Endothelial cell of umbilical vein (primary cell): ENCODE measurements around the gene PARN. TPM values are rescaled to one million over a fixed set of nuclear protein-coding genes. Genes with fewer than 3 reads are reported as not detected.

Source experiments
- BruUV-seq: library from RNA; stranded (reverse); fragments of 400-500 nt; replicated peaks from 2 replicates; lab custom pipeline; 2021; lab: Mats Ljungman, UMichigan
- CTCF ChIA-PET: fragments of 300-600, 350-600 bp; sonication (Branson Sonifier 250); formaldehyde crosslinking; loops from one replicate; lab custom pipeline; 2021; ENCODE audit warnings: antibody characterized with exemption, inconsistent platforms; lab: Charles Lee
- POLR2A ChIA-PET: fragments of 300-600, 350-600 bp; sonication (Branson Sonifier 250); formaldehyde crosslinking; loops from one replicate; lab custom pipeline; 2021; ENCODE audit warnings: antibody characterized with exemption, inconsistent platforms; lab: Charles Lee
- DNase-seq: peaks from one replicate; pipeline ENCODE4 v3.0.0-alpha.2; 2011; ENCODE audit warnings: low read depth, low spot score
- FAIRE-seq: peaks from 2 replicates; lab custom pipeline; 2011; peaks lifted over from hg19 to GRCh38; lab: Jason Lieb, UNC
- H2AFZ ChIP-seq: 2 replicates; pipeline ENCODE4 v1.6.0; 2012; ENCODE audit warnings: low read depth, low read length, control low read depth, inconsistent platforms
- H3K27ac ChIP-seq: 2 replicates; pipeline ENCODE4 v1.5.1; 2011; ENCODE audit warnings: low read depth, mild to moderate bottlenecking, control low read depth, low read length, moderate library complexity; ENCODE audit not compliant: insufficient read depth
- H3K27me3 ChIP-seq, 2 experiments: 2 replicates each; pipeline versions ENCODE4 v1.6.0 to v1.6.1; 2011; ENCODE audit warnings: low read length in 2 of 2, mixed read lengths in 1 of 2; ENCODE audit not compliant: control insufficient read depth in 2 of 2, insufficient read depth in 2 of 2
- H3K36me3 ChIP-seq, 2 experiments: 2 replicates in 1 of 2; 3 replicates in 1 of 2; pipeline ENCODE4 v1.5.1; 2011; ENCODE audit warnings: low read length in 2 of 2, mild to moderate bottlenecking in 1 of 2, moderate library complexity in 1 of 2; ENCODE audit not compliant: control insufficient read depth in 2 of 2, insufficient read depth in 2 of 2; ENCODE audit errors: extremely low read depth in 1 of 2
- H3K4me1 ChIP-seq: 3 replicates; pipeline ENCODE4 v1.5.1; 2011; ENCODE audit warnings: mild to moderate bottlenecking, low read length; ENCODE audit not compliant: control insufficient read depth, insufficient read depth; ENCODE audit errors: extremely low read depth
- H3K4me2 ChIP-seq: 2 replicates; pipeline ENCODE4 v1.6.1; 2011; ENCODE audit warnings: low read length, control low read depth, mixed read lengths; ENCODE audit not compliant: insufficient read depth
- H3K4me3 ChIP-seq, 3 experiments: fragments of 200-600 bp in 1 of 3; sonication (generic), shearing (Covaris generic) in 1 of 3; replicated peaks in 1 of 3; 2 replicates each; pipeline ENCODE4 v1.5.1; 2011 to 2016; ENCODE audit warnings: control low read depth in 3 of 3, low read length in 3 of 3, mild to moderate bottlenecking in 2 of 3, inconsistent platforms in 1 of 3, low read depth in 1 of 3, moderate library complexity in 1 of 3; ENCODE audit not compliant: insufficient read depth in 1 of 3
- H3K79me2 ChIP-seq: 2 replicates; pipeline ENCODE4 v1.6.0; 2012; ENCODE audit warnings: low read length, inconsistent platforms; ENCODE audit not compliant: control insufficient read depth, insufficient read depth
- H3K9ac ChIP-seq: replicated peaks from 2 replicates; pipeline ENCODE3; 2011; ENCODE audit warnings: low read length, control low read depth; ENCODE audit not compliant: insufficient read depth; ENCODE audit errors: extremely low read depth
- H3K9me1 ChIP-seq: replicated peaks from 3 replicates; pipeline ENCODE4 v1.6.0; 2011; ENCODE audit warnings: mild to moderate bottlenecking, low read length; ENCODE audit not compliant: control insufficient read depth, insufficient read depth; ENCODE audit errors: extremely low read depth
- H3K9me3 ChIP-seq: replicated peaks from 2 replicates; pipeline ENCODE4 v1.5.1; 2012; ENCODE audit warnings: low read length, inconsistent platforms; ENCODE audit not compliant: control insufficient read depth, insufficient read depth
- H4K20me1 ChIP-seq: replicated peaks from 2 replicates; pipeline ENCODE3; 2011; ENCODE audit warnings: mild to moderate bottlenecking, low read length; ENCODE audit not compliant: control insufficient read depth, insufficient read depth; ENCODE audit errors: extremely low read depth
- EZH2 ChIP-seq: IDR thresholded peaks from 2 replicates; pipeline ENCODE4 v1.6.1; 2012; ENCODE audit warnings: borderline replicate concordance, low read depth, mild to moderate bottlenecking, moderate library complexity, low read length, inconsistent platforms; ENCODE audit not compliant: severe bottlenecking
- FOS ChIP-seq: IDR thresholded peaks from 2 replicates; pipeline ENCODE4 v1.6.1; 2011; ENCODE audit warnings: mild to moderate bottlenecking, low read length, moderate library complexity, borderline replicate concordance; ENCODE audit not compliant: insufficient read depth
- GATA2 ChIP-seq: IDR thresholded peaks from 2 replicates; pipeline ENCODE4 v1.7.0; 2011; ENCODE audit warnings: low read depth, mild to moderate bottlenecking, moderate library complexity, mixed read lengths, low read length; ENCODE audit not compliant: insufficient read length, insufficient read depth
- JUN ChIP-seq: IDR thresholded peaks from 2 replicates; pipeline ENCODE4 v1.6.1; 2011; ENCODE audit warnings: borderline replicate concordance, low read depth; ENCODE audit not compliant: insufficient read length, insufficient read depth
- MAX ChIP-seq: IDR thresholded peaks from 2 replicates; pipeline ENCODE4 v1.6.1; 2011; ENCODE audit not compliant: insufficient read depth, insufficient read length
- MYC ChIP-seq: IDR thresholded peaks from one replicate; pipeline ENCODE4 v1.6.1; 2011; ENCODE audit warnings: mild to moderate bottlenecking, low read depth, low read length
- POLR2A ChIP-seq: IDR thresholded peaks from 2 replicates; pipeline ENCODE4 v1.6.1; 2012; ENCODE audit warnings: low read depth, mild to moderate bottlenecking, control low read depth, low read length
- POLR2AphosphoS5 ChIP-seq: IDR thresholded peaks from 2 replicates; pipeline ENCODE4 v1.6.1; 2012; ENCODE audit warnings: low read depth, mild to moderate bottlenecking, control low read depth, low read length, moderate library complexity; ENCODE audit not compliant: insufficient read depth
- dilution Hi-C: fragments of 300-500 bp; cut with MboI; formaldehyde crosslinking; loops from one replicate; pipeline ENCODE4 v1.15.0; 2019; ENCODE audit warnings: low sequenced_read_pairs; ENCODE audit not compliant: extremely low pct_ligation_motif_present
- intact Hi-C: fragments of 100-400 bp; cut with micrococcal nuclease; formaldehyde crosslinking; loops from one replicate; pipeline ENCODE4 v1.10.0; 2022
- polyA plus RNA-seq, 4 experiments: library from polyadenylated mRNA; depleted of rRNA in 3 of 4; stranded (reverse) in 3 of 4; unstranded in 1 of 4; fragments of >200 nt; gene quantifications; 2 replicates each; pipeline versions ENCODE4 v1.2.1 to v1.2.3, GENCODE V29; 2011 to 2012; ENCODE audit warnings: missing spikeins in 1 of 4
- total RNA-seq: library from RNA; stranded (reverse); gene quantifications from 2 replicates; pipeline ENCODE4 v1.2.3, GENCODE V29; 2021
- TF ChIP-seq, protein P1 (sequence below), 2 donors: IDR thresholded peaks; 1 replicate in 1 of 2; 2 replicates in 1 of 2; pipeline ENCODE4 v1.5.1; 2011; ENCODE audit warnings: low read length in 2 of 2, mild to moderate bottlenecking in 2 of 2, moderate library complexity in 2 of 2, control low read depth in 1 of 2, inconsistent platforms in 1 of 2, low read depth in 1 of 2; ENCODE audit not compliant: insufficient read depth in 1 of 2; ENCODE audit errors: extremely low read depth in 1 of 2

Gene PARN
- total and polyA plus RNA-seq, 2 donors (not counting 3 experiments of a cell fraction or from before 2014, with no cell fraction given), result 16.9 to 24.6 TPM

GRCh38 chr16:14627078-14627477 is 3.0 kb downstream of the PARN start:
- POLR2A ChIA-PET, result no interaction called here
- Histone ChIP-seq H3K27ac (no peak overlapping the region), H3K27me3 (no peaks in the 10 kb centered on the region), H3K4me2 (no peak overlapping the region), H3K9me3 (no peaks in the 10 kb centered on the region), H3K79me2 (peaks cover 13% of the 10 kb centered on the region), H3K36me3 (peaks cover 0 to 4% of the 10 kb centered on the region in 2 experiments), H3K9me1 (no peaks in the 10 kb centered on the region), H3K9ac (no peak overlapping the region), H3K4me1 (peaks cover 16% of the 10 kb centered on the region), H2AFZ (no peak overlapping the region), H4K20me1 (no peaks in the 10 kb centered on the region), H3K4me3 (no peak overlapping the region)
- dilution Hi-C loops (no loop called here), intact Hi-C loops (no loop called here)
- no TSS peak for BruUV-seq
- no peak for FAIRE-seq
- CTCF ChIA-PET, result interaction anchor here (0.6 kb wide), 1 partner anchor 1027 kb away, joined by 3 read pairs; no protein-coding TSS in a partner anchor
- no peak for DNase-seq
- TF ChIP-seq FOS (no peak), POLR2A (no peak), GATA2 (no peak), EZH2 (no peak), POLR2AphosphoS5 (no peak), JUN (no peak), MAX (no peak), MYC (no peak)
- TF ChIP-seq, protein P1, sequence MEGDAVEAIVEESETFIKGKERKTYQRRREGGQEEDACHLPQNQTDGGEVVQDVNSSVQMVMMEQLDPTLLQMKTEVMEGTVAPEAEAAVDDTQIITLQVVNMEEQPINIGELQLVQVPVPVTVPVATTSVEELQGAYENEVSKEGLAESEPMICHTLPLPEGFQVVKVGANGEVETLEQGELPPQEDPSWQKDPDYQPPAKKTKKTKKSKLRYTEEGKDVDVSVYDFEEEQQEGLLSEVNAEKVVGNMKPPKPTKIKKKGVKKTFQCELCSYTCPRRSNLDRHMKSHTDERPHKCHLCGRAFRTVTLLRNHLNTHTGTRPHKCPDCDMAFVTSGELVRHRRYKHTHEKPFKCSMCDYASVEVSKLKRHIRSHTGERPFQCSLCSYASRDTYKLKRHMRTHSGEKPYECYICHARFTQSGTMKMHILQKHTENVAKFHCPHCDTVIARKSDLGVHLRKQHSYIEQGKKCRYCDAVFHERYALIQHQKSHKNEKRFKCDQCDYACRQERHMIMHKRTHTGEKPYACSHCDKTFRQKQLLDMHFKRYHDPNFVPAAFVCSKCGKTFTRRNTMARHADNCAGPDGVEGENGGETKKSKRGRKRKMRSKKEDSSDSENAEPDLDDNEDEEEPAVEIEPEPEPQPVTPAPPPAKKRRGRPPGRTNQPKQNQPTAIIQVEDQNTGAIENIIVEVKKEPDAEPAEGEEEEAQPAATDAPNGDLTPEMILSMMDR (IDR thresholded peaks at IDR 0.05; ENCODE audit: extremely low read depth in 1 of 2, insufficient read depth in 1 of 2, low read depth in 1 of 2, low read length in 2 of 2), result no peak
